IPS-11a (cell line): ENCODE measurements around the gene HNRNPA2B1.
"Not testable (repeated sequence)": the region's sequence is repeated elsewhere in the genome, so short reads cannot be mapped to it uniquely, and the experiment has no call there.

Source experiments
- H3K4me3 ChIP-seq: one replicate; pipeline ENCODE4 v1.5.1; 2013; ENCODE audit warnings: low read depth, low read length, control low read depth

HNRNPA2B1 gene

DNA sequence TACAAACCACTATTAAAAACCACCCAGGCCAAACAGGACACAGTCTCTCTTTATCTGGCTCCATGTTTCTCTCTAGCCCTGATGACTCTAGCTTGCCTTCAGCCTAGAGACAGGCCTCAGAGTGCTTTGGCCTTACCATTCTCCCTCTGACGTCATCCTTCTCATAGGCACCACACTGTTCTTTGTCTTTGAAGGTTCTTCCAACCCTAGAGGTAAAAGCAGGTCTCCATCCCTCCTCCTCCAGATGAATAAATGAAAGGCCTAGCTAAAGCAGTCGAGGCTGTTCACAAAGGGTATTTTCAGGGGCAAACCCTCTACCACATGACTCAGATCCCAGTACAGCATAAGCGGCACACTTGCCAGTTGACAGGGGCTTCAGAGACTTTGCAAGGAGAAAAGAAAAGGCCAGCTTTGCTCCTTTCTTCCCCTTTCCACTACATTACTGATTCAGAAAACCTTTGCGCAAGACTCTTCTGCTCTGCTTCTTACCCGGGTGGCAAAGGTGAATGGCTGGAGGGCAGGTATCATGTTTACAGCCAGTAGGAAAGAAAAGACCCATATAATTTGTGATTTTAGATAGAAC, 33.8 kb downstream of the HNRNPA2B1 start:
- no peak overlapping the region for H3K4me3 ChIP-seq

DNA sequence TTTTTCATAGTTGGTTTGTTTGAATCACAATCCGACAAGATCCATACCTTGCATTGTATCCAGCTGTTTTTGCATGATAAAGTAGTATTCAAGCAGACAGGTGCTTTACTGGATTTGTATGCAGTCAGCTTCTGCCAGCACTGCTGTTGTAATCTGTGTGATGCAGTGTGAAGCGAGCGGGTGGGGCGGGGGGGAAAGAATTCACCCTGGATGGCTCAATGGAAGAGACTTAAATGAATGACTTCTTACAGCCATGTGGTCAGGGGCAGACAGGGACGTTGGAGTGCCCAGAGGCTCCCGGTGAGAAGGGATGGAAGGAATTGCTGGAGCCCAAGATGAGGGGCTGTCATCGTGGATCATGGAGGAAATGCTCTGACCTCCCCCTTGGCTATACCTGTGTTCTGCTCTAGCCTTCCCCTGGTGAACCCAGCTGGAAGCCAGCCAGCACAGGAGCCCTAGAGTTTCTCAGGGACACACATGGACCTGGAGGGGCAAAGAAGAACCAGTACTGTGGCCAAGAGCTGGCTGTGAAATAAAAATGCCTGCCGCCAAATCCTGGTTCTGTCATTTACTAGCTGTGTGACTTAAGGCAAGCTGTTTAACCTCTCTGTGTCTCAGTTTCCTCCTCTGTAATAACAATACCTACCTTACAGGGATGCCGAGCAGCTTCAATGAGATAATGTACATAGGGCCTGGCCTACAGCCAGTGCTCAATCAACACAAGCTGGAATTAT, 34.4 kb downstream of the HNRNPA2B1 start:
- H3K4me3 ChIP-seq: no peak overlapping the region

DNA sequence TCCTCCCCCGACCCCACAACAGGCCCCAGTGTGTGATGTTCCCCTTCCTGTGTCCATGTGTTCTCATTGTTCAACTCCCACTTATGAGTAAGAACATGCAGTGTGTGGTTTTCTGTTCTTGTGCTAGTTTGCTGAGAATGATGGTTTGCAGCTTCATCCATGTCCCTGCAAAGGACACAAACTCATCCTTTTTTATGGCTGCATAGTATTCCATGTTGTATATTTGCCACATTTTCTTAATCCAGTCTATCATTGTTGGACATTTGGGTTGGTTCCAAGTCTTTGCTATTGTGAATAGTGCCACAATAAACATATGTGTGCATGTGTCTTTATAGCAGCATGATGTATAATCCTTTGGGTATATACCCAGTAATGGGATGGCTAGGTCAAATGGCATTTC, 36.7 kb downstream of the HNRNPA2B1 start:
- H3K4me3 ChIP-seq: not testable (repeated sequence)

DNA sequence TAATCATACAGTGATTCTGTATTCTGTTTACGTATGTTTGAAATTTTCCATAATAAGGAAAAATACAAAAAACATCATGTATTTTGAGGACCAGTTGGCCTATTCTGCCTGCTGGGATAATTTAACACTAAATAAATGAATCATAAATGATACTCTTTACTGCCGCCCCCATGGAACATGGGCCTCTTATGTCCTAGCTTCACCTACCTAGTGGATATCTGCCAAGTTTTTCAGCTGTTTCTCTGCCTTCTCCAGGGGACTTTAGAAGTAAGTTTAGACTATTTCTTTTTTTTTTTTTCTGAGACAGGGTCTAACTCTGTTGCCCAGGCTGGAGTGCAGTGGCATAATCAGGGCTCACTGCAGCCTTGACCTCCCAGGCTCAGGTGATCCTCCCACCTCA, 38.1 kb downstream of the HNRNPA2B1 start:
- H3K4me3 ChIP-seq: no peak overlapping the region

DNA sequence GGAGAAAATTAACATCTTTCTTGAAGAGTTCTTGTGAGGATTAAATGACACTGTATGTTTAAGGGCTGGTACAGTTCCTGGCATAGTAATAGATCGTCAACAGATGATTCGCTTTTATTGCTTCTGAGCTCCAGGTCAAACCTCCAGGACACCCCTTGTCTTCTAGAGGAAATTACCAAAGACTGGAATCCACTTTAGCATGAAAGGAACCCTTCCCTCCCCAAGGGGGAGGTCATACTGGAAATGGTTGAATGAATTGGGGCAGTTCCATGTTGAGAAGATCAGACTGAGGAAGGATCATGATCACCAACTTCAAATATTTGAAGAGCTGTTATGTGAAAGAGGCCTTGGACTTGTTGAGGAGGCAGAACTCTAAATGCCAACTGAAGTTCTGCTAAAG, 39.6 kb downstream of the HNRNPA2B1 start:
- H3K4me3 ChIP-seq: no peak overlapping the region

DNA sequence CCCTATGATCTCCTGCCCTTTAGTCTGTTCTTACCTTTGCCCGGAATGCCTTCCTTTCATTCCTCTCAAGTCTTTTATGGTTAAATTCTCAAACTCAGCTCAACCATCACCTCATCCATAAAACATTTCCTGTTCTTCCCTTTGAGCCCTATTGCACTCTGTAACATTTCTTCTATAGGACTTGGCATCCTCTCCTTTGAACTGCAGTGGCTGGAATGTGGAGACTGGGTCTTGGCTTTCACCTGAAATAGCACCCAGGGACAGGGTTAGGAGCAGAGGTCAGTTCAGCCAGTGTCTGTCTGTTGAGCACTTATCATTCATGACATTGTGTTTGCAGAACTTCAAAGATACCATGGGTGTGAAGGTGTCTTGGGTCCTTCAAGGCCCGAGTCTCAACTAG, 41.3 kb downstream of the HNRNPA2B1 start:
- no peak overlapping the region for H3K4me3 ChIP-seq

DNA sequence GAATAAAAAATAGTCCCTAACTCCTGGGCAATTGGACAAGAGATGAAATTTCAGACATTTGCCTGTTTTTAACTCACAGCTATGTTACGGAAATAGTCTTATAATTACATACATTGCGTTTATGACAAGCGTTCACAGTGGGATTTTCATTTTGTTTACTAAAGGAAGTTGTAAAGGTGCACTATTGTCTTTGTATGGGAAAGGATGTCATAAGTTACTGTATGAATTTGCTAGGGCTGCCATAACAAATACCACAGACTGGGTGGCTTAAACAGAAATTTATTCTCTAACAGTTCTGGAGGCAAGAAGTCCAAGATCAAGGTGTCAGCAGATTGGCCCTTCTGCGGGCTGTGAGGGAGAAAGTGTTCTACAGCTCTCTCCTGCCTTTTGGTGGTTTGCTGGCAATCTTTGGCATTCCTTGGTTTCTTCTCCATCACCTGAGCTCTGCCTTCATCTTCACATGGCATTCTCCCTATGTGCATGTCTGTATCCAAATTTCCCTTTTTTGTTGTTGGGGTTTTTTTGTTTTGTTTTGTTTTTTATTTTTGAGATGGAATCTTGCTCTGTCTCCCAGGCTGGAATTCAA, 42.9 kb downstream of the HNRNPA2B1 start:
- no peak overlapping the region for H3K4me3 ChIP-seq

DNA sequence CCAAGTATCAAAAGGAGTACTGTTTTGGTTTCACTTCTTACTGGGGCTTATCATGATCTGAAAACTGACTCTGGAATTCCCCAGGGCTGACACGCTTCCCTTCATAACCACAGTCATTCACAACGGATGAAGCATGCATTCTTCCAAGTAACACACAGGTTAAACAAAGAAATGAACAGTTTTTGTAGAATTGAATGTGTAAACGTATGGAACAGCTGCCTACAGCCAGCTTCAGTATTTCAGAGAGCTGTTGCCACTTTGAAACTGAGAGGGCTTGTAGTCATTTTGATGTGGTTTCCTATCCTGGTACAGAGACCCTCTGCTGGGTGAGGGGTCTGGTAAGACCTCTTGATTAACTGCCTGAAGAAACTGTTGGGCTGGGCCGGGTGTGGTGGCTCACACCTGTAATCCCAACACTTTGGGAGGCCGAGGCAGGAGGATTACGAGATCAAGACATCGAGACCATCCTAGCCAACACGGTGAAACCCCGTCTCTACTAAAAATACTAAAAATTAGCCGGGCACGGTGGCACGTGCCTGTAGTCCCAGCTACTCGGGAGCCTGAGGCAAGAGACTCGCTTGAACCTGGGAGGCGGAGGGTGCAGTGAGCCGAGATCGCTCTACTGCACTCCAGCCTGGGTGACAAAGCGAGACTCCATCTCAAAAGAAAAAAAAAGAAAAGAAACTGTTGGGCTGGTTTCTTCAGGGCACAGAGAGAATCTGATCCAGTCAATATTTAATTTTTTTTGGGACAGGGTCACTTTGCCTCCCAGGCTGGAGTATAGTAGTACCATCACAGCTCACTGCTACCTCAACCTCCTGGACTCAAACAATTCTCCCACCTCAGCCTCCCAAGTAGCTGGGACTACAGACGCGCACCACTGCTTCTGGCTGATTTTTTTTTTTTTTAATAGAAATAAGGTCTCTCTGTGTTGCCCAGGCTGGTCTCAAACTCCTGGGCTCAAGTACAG, 43.8 kb downstream of the HNRNPA2B1 start:
- no peak overlapping the region for H3K4me3 ChIP-seq

DNA sequence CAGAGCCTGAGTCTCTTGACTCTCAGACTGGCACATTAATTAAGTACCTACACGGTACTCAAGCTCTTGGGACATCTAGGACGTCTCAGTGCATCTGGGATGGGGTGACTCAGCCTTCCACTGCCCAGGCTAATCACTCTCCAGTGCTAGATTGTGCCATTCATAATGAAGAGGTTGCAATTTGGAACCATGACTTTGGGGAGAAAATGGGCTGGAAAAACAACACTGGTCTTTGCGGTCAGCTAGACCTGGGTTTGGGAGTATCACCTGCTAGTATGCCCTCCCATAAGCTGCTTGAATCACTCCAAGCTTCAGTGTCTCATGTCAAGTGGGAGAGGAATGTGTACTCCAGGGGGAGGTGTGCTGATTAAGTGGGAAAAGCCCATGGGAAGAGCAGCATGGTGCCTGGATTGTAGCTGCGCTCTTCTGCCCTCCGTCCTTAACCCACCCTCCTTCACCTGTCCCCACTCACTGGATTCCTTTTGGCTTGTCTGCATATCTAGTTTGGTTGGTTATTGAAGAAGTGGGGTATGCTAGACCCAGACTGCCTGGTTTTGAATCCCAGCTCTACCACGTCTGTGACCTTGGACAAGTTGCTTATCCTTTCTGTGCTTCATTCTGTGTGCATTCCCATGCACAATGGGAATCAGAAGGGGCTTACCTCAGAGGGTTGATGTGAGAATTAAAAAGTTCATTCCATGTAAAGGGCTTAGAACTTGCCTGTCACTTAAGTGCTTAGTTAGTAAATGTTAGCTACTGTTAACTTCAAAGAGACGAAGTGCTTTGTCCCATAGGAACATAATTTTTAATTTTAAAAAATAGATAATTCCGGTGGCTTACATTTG, 44.8 kb downstream of the HNRNPA2B1 start:
- no peak overlapping the region for H3K4me3 ChIP-seq

DNA sequence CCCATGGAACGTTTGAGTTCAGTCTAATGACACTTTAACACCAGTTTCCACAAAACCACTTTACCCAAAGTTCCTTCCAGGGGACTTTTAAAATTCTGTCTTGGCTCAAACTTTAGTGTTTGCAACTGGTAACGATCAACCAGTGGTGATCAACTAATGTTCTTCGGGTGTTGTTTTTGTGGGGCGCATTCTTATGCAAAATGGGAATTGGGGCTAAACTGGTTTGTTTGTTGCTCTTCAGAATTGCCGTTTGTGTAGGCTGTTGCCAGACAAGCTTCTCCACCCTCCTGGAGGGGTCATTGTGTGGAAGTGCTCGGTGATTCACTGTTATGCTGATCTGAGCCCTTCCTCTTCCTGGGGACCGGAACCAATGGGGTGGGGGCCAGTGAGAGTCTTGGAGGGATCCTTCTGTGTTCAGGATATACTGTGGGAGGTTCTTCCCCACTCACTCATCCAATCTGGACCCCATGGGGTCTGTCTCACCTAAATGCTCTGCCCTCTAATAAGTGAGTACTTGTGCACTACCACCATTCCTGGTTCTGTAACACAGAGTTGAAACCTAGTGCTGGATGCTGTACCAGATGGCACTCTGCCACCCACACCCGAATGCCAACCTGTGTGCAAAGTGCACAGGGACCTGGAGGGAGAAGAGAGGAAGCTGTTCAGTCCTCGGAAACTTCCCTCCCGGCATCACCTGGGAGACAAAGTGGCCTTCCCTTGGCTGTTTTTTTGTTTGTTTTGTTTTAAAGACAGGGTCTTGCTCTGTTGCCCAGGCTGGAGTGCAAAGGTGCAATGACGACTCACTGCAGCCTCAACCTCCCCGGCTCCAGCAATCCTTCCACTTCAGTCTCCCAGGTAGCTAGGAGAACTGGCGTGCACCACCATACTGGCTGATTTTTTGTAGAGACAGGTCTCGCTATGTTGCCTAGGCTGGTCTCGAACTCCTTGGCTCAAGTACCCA, 46.4 kb downstream of the HNRNPA2B1 start:
- peak overlapping the region; percentile 84 for H3K4me3 ChIP-seq

DNA sequence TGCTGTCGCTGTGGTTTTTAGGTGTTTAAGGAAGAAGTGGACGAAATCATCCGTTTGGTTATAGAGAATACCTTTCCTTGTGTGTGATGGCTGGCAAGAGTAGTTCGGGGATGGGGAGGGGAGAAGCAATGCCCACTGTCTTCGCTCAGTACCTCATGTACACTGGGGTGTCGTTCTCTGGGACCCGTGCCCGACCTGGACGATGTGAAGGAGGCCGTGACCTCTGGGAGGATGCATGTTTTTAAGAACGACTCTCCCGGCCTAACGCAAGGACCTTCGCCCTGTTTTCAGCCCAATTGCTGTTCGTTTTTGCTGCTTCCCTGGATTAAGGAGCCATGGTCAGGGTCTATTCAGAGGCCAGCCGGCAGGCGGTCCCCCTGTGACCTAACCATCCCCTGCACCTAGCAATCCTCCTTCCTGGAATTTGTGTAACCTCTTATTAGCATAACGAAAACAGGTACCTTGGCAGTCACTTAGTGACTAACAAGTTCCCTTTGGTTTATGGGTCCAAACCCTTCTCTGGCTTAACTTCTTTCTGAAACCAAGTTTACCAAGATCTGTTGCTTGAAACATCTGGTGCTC, 47.2 kb downstream of the HNRNPA2B1 start:
- peak overlapping the region; percentile 84 for H3K4me3 ChIP-seq

DNA sequence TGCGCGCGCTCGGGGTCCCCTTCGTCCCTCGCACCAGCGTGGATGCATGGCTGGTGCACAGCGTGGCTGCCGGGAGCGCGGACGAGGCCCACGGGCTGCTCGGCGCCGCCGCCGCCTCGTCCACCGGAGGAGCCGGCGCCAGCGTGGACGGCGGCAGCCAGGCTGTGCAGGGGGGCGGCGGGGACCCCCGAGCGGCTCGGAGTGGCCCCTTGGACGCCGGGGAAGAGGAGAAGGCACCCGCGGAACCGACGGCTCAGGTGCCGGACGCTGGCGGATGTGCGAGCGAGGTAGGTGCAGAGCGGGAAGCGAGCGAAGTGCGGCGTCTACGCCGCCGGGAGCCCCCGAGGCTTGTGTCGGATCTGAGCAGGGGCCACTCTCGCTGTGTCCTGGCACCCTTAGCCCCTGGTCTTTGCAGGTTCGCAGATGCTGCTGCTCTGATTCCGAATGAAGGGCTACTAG, 47.7 kb downstream of the HNRNPA2B1 start:
- peak overlapping the region; percentile 84 for H3K4me3 ChIP-seq

DNA sequence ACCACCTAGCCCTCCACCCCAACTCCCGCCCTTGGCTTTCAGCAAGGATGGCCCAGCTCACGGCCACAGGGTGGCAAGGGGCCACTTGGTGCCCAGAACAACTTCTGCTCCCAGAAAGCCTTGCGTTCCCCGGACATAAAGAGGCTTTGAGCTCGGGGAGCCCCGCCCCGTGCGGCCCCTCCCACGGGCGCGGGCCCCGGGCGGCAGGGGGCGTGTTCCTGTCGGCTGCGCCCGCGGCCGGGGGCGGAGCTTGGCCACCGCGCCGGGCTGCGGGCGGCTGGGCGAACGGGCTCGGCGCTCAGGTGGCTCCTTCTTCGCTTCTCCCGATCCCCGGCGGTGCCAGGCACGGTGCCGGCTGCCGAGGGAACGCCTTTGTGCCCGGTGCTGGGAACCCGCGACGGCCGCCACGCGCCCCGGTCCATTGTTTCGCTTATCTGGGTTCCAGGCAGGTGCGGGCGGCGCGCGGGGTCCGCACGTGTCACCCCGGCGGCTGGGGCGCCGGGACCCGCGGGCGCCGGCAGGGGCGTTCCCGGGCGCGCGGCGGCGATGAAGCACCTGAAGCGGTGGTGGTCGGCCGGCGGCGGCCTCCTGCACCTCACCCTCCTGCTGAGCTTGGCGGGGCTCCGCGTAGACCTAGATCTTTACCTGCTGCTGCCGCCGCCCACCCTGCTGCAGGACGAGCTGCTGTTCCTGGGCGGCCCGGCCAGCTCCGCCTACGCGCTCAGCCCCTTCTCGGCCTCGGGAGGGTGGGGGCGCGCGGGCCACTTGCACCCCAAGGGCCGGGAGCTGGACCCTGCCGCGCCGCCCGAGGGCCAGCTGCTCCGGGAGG, 48.4 kb downstream of the HNRNPA2B1 start, which contains the start of gene NFE2L3:
TSS of gene NFE2L3 (plus strand) at position 246 of the 829 bp plus-strand sequence. CDS start at position 547, 301 bp downstream.
- peak within 1 kb of the TSS; percentile 84 for H3K4me3 ChIP-seq

DNA sequence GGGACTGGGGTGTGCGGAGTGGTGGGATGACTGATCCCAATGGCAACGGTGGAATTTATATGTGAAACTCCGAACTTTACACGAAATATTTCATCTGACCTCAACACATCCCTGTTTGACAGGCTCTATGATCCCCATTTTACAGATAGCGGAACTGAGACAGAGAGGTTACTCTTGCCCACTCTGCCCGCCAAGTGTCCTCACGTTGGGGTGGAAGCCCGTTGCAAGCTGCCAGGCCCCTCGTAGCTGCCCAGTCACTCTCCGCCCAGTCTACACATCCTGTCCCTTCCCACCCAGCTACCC, 48.9 kb downstream of the HNRNPA2B1 start:
- H3K4me3 ChIP-seq: peak overlapping the region; percentile 84

DNA sequence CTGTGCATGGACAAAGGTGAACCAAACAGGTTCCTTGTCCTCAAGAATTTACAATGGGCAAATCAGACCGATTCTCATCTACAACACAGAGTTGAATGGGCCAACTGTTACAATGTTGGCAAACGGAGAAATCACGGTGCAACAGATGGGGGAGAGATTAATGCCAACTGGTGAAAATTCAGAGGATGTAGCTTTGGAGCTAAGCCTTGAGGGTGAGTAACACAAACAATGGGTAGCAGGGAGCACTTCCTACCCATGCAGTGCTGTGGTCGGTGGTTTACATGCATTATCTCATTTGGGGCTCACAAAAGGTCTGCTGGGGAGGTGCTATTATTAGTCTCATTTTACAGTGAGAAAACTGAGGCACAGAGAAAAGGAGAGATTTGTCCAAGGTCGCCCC, 49.5 kb downstream of the HNRNPA2B1 start:
- H3K4me3 ChIP-seq: no peak overlapping the region

DNA sequence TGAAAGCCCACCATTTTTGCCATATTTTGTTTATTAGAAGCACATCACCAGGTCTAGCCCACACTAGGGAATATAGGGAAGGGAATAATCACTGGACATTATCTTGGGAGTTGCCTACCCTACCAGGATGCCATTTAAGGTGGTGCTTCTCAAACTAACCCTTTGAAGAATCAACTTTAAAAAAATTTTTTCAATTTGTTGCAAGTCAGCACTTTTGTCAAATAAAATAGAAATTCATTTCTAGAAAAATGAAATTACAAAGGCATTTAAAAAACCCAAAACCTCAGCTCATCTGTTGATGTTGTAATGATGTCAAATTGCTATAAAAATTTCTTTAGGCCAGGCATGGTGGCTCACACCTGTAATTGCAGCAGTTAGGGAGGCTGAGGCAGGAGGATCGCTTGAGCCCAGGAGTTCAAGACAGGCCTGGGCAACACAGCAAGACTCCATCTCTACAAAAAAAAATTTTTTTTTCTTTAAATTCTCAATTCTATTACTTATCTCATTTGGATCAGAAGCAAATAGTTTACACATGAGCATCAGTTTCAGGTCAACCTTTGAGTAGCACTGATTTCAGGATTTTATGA, 51.1 kb downstream of the HNRNPA2B1 start:
- no peak overlapping the region for H3K4me3 ChIP-seq

DNA sequence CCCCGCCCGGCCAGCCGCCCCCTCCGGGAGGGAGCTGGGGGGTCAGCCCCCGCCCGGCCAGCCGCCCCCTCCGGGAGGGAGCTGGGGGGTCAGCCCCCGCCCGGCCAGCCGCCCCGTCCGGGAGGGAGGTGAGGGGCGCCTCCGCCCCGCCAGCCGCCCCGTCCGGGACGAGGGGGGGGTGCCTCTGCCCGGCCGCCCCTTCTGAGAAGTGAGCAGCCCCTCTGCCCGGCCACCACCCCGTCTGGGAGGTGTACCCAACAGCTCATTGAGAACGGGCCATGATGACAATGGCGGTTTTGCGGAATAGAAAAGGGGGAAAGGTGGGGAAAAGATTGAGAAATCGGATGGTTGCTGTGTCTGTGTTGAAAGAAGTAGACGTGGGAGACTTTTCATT, 52.2 kb downstream of the HNRNPA2B1 start:
- not testable (repeated sequence) for H3K4me3 ChIP-seq
